Endometrial microvascular endothelial cells (primary cell): Measurements from ENCODE around the gene RABGGTB. TPM values are rescaled to one million over a fixed set of nuclear protein-coding genes. Genes with fewer than 3 reads are reported as not detected.
"Not testable (repeated sequence)": the region's sequence is repeated elsewhere in the genome, so short reads cannot be mapped to it uniquely, and the experiment has no call there.

Experiments used
- in situ Hi-C: cut with HindIII; loops from 2 replicates; pipeline ENCODE4 v1.10.0; 2017; ENCODE audit warnings: low sequenced_read_pairs, low pct_unique_long_range_greater_than_20kb; ENCODE audit errors: inconsistent ontology term
- total RNA-seq: library from RNA; depleted of rRNA; stranded (reverse); fragments of >200 nt; gene quantifications from one replicate; pipeline ENCODE4 v1.2.3, GENCODE V29; 2015; ENCODE audit errors: inconsistent ontology term

Gene RABGGTB
- 63.0 TPM for total RNA-seq

GRCh38 chr1:75785983-75786853 lies at the start of gene RABGGTB:
Gene RABGGTB, plus strand, starts transcription at chr1:75786256. Its CDS starts 16 bp downstream, at chr1:75786272.
- in situ Hi-C loops, result no loop called here

GRCh38 chr1:75742047-75742625 lies 43.9 kb upstream of the RABGGTB start:
- in situ Hi-C loops, result no loop called here

- in situ Hi-C loops, result no loop called here
Measured at GRCh38 chr1:75745276-75745675, 40.8 kb upstream of the RABGGTB start.

GRCh38 chr1:75757210-75757609 lies 28.8 kb upstream of the RABGGTB start:
- in situ Hi-C loops, result not testable (repeated sequence)

GRCh38 chr1:75758543-75758942 lies 27.5 kb upstream of the RABGGTB start:
- in situ Hi-C loops, result not testable (repeated sequence)

- in situ Hi-C loops, result no loop called here
Measured at GRCh38 chr1:75764057-75764655, 21.9 kb upstream of the RABGGTB start.

GRCh38 chr1:75765697-75766355 lies 20.2 kb upstream of the RABGGTB start:
- in situ Hi-C loops, result no loop called here

GRCh38 chr1:75768016-75768415 lies 18.0 kb upstream of the RABGGTB start:
- in situ Hi-C loops, result no loop called here

- in situ Hi-C loops, result no loop called here
Measured at GRCh38 chr1:75770761-75771160, 15.3 kb upstream of the RABGGTB start.

GRCh38 chr1:75771978-75772377 lies 14.1 kb upstream of the RABGGTB start:
- in situ Hi-C loops, result no loop called here

GRCh38 chr1:75777812-75778211 lies 8.2 kb upstream of the RABGGTB start:
- in situ Hi-C loops, result not testable (repeated sequence)

GRCh38 chr1:75778694-75779093 lies 7.4 kb upstream of the RABGGTB start:
- in situ Hi-C loops, result not testable (repeated sequence)

GRCh38 chr1:75780183-75780582 lies 5.9 kb upstream of the RABGGTB start:
- in situ Hi-C loops, result not testable (repeated sequence)

GRCh38 chr1:75783920-75784319 lies 2.1 kb upstream of the RABGGTB start:
- in situ Hi-C loops, result not testable (repeated sequence)

GRCh38 chr1:75785320-75785982 lies 605 bp upstream of the RABGGTB start:
- in situ Hi-C loops, result no loop called here

GRCh38 chr1:75786901-75787493 lies 941 bp downstream of the RABGGTB start:
- in situ Hi-C loops, result no loop called here

- in situ Hi-C loops, result no loop called here
Measured at GRCh38 chr1:75787524-75787923, 1.5 kb downstream of the RABGGTB start.

GRCh38 chr1:75789988-75790387 lies 3.9 kb downstream of the RABGGTB start:
- in situ Hi-C loops, result no loop called here

GRCh38 chr1:75791022-75791421 lies 5.0 kb downstream of the RABGGTB start:
- in situ Hi-C loops, result no loop called here
